COLO668 (cell line): Measurements from ENCODE around the gene SYNDIG1.

Experiments used
- DNase-seq: peaks from one replicate; lab custom pipeline; 2025; ENCODE audit not compliant: unreplicated experiment; lab: John Stamatoyannopoulos, UW

Gene SYNDIG1

DNA sequence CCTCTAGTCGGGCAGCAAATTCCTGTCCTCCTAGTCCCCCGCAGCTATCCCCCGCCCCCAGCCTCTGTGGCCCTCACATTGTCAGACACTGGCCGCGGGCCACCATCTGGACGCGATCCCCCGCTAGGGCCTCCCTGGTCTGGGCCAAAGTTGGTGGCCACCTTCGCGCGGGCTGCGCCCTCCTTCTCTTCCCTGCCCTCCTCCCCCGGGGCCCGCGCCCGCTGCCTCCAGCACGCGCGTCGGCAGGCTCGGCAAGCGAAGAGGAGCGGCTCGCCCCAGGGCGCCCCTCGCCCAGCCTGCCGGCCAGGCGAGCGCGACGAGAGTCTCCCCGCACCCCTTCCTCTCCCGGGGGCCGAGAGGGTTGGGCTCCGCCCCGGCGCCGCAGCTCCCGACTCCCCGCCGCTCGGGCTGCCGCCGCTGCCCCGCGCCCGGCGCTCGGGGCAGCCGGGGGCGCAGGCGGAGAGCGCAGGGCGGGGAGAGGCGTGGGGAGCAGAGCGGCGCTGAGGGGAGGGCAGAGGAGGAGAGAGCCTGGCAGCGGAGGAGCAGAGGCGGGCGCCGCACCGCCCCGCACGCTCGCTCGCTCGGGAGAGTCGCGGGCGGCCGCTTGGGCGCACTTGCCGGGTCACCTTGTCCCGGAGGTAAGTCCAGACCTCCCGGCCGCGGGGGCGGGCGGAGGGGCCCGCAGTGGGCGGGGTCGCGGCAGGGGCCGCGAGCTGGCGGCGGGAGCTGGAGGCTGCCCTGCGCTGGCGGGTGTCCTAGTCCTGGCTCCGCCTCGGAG is at the start of gene SYNDIG1:
Gene SYNDIG1, plus strand, starts transcription at position 514 of the 778 bp plus-strand sequence. CDS start 73,469 bp downstream, outside the sequence.
- DNase-seq = no peak

DNA sequence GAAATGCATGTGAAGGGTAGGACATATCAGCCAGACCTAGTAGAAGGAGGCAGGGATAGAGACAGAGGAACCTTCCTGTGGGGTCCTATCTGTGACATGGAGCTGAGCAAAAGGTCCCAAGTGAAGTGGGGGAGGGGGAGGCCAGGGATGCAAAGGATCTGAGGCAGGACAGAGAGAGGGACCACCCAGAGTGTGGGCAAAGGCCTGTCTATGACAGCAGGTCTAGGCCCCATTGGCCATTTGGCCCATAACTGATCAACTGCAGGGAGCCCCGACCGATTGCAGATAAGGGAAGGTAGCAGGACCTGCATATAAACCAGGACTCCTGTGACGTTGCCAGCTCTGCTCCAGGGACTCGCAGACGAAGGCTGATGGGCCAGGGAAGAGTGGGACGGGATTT is 49.6 kb upstream of the SYNDIG1 start:
- DNase-seq = no peak

DNA sequence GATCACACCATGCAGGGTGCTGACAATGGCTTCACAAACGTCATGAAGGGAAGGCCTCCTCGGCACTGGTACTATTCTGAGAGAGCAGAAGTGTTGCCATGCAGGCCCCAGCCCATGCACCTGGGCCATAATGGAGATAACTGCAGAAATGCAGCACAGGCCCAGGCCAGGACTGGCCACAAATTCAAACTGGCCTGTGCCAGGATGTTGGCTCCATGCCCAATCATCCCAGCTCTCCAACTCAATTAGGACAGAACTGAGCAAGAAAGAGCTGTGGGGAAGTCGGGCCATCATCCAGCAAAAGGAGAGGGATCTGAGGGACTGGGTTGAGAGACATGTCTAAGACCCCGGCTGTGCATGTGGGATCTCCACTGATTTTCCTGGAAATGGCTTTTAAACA is 48.9 kb upstream of the SYNDIG1 start:
- DNase-seq = no peak

GRCh38 chr20:24421071-24421470 is 48.4 kb upstream of the SYNDIG1 start:
- no peak for DNase-seq

DNA sequence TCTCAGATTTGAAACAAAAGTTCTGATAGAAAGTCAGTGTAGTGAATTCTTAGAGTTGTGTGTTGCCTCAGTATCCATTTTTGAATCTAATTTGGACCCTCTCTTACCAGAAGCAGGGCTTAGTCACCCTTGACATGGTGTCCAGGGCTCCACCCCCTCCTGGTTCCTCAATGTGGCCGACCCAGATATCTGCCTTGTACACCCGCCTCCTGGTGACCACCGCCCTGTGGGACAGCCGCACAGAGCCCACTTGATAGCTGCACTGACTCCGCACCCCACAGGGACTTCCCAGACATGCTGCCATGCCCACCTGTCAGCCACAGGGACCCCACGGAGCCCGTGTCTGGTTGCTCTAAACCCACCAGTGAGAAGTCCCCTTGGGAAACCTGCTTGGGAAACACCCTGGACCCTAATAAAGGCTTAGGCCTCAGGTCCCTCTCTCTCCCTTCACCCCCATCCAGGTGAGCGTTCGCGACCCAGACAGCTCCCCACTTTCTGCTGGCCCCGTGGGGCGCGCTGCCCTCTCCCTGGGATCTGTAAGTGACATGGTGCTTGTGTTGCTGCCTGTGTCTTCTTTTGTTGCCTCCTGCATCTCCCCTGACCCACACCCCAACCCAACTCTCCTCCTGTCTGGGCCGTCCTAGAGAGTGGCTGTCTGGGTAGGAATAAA is 47.2 kb upstream of the SYNDIG1 start:
- no peak for DNase-seq

- no peak for DNase-seq
Observed at GRCh38 chr20:24423390-24424313, 45.8 kb upstream of the SYNDIG1 start.

DNA sequence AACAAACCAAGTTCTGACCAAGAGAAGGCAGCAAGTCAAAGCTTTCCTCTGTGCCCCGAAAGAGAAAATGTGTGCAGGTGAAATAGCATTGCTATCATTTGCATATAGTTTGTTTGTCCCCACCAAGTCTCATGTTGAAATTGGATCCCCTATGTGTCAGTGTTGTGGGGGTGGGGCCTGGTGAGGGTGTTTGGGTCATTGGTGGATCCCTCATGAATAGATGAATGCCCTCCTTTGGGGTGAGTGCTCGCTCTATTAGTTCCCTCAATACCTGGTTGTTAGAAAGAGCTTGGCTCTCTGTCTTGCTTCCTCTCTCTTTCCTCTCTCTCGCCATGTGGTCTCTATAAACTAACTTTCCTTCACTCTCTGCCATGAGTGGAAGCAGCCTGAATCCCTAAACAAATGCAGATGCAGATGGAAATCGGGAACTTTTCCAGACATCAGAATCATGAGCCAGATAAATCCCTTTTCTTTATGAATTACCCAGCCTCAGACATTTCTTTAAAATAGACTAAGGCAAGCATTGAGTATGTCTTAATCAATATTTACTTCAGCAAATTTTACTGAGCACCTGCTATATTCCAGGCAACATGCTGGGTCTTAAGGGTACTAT is 43.8 kb upstream of the SYNDIG1 start:
- DNase-seq = no peak

GRCh38 chr20:24431279-24432045 is 38.0 kb upstream of the SYNDIG1 start:
- no peak for DNase-seq

GRCh38 chr20:24432046-24432442 is 37.4 kb upstream of the SYNDIG1 start:
- DNase-seq = no peak

DNA sequence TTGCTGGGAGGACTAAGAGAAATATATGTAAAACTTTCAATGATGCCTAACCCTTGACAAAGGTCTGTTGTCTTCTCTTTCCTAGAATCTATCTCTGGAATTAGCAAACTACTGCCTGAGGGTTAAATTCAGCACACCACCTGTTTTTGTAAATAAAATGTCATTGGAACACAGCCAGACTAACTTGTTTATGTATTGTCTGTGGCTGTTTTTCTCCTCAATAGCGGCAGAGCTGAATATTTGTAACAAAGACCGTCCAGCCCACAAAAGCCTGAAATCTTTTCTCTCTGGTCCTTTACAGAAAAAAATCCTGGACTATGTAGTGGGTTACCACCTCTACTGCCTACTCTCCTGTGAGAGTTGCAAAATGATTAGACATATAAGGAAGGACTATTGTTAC is 33.3 kb upstream of the SYNDIG1 start:
- no peak for DNase-seq

DNA sequence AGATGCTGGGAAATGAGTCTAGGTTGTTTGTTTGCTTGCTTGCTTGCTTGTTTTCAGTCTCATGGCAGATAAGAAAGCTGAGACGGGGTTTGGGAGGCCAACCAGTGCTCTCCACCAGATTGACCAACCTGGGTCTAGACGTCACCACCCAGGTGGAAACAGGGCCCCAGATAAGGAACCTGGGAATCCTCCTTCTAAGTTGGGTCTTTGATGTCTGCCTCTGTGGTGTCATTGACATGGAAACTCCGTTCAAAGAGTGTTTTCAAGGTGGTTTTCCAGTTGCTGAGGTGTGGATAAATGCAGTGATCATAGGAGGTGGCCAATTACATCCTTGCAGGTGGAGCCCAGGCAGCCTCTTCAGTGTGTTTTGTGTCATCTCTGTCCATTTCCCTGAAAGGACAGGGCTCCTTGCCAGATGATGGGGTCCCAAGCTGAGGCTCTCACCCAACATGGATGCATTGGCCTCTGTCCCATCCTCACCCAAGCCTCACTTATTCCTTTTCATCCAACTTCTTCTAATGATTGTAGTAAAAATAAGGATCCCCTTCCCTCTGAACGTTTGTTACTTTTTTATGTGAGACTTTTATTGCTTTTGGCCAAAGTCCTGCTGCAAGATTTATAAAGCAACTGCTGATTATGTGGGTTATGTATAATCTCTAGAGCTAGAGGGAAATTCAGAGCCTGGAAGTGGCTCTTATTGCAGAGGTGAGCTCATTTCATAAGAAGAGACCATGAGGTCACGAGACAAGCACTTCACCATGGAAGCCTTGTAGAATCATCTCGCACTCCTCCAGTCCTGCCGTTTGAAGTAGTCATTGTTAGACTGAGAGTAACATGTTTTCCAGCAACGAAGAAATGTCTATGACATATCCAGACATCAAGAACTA is 32.0 kb upstream of the SYNDIG1 start:
- no peak for DNase-seq

- DNase-seq = no peak
Observed at GRCh38 chr20:24438331-24438730, 31.1 kb upstream of the SYNDIG1 start.

GRCh38 chr20:24439737-24440387 is 29.6 kb upstream of the SYNDIG1 start:
- no peak for DNase-seq

- no peak for DNase-seq
Observed at GRCh38 chr20:24441661-24442060, 27.8 kb upstream of the SYNDIG1 start.

GRCh38 chr20:24442909-24443308 is 26.5 kb upstream of the SYNDIG1 start:
- no peak for DNase-seq

GRCh38 chr20:24443436-24443835 is 26.0 kb upstream of the SYNDIG1 start:
- no peak for DNase-seq

GRCh38 chr20:24444526-24445190 is 24.8 kb upstream of the SYNDIG1 start:
- DNase-seq = no peak

GRCh38 chr20:24445510-24446170 is 23.8 kb upstream of the SYNDIG1 start:
- DNase-seq = no peak
